GM12878 (cell line): ENCODE measurements around the gene TBX15. TPM values are rescaled to one million over a fixed set of nuclear protein-coding genes. Genes with fewer than 3 reads are reported as not detected.

Source experiments
- ATAC-seq: fragments of 200-7000 bp; cut with Tn5 transposase; 3 replicates; pipeline ENCODE4 v1.9.1; 2020; ENCODE audit warnings: mild to moderate bottlenecking, moderate library complexity
- BruUV-seq: library from RNA; stranded (reverse); fragments of 400-500 nt; replicated peaks from 2 replicates; lab custom pipeline; 2021; lab: Mats Ljungman, UMichigan
- CTCF ChIA-PET: fragments of 300-600 bp; sonication (Branson Sonifier 250); formaldehyde crosslinking; extraction: SDS; loops from one replicate; lab custom pipeline; 2021; ENCODE audit warnings: inconsistent platforms; lab: Yijun Ruan, JAX
- POLR2A ChIA-PET: fragments of 350-600 bp; formaldehyde crosslinking; extraction: SDS; loops from one replicate; lab custom pipeline; 2021; ENCODE audit warnings: inconsistent platforms; lab: Charles Lee
- RAD21 ChIA-PET: fragments of 300-600 bp; sonication (Branson Sonifier 250); formaldehyde crosslinking; loops from one replicate; lab custom pipeline; 2023; ENCODE audit warnings: antibody characterized with exemption; ENCODE audit not compliant: unreplicated experiment; lab: Charles Lee
- SMC1A ChIA-PET: fragments of 300-600 bp; sonication (Branson Sonifier 250); formaldehyde crosslinking; loops from one replicate; lab custom pipeline; 2023; ENCODE audit not compliant: unreplicated experiment, uncharacterized antibody; lab: Charles Lee
- DNase-seq: peaks from one replicate; pipeline ENCODE4 v3.0.0-alpha.2; 2011; ENCODE audit warnings: low read depth, low spot score
- FAIRE-seq: peaks from 3 replicates; lab custom pipeline; 2011; peaks lifted over from hg19 to GRCh38; lab: Jason Lieb, UNC
- H2AFZ ChIP-seq: 2 replicates; pipeline ENCODE4 v1.6.0; 2011; ENCODE audit warnings: low read depth, low read length, control low read depth; ENCODE audit not compliant: control insufficient read depth
- H3K27ac ChIP-seq: 2 replicates; pipeline ENCODE4 v1.5.1; 2011; ENCODE audit warnings: control low read depth; ENCODE audit not compliant: control insufficient read depth, insufficient read depth
- H3K27me3 ChIP-seq, 2 experiments: replicated peaks in 1 of 2; 2 replicates each; pipeline versions ENCODE4 v1.6.0 to v1.6.1; 2011; ENCODE audit warnings: low read length in 1 of 2; ENCODE audit not compliant: control insufficient read depth in 2 of 2, insufficient read depth in 2 of 2
- H3K36me3 ChIP-seq, 2 experiments: 2 replicates each; pipeline ENCODE4 v1.5.1; 2011; ENCODE audit warnings: low read length in 1 of 2; ENCODE audit not compliant: control insufficient read depth in 2 of 2, insufficient read depth in 2 of 2
- H3K4me1 ChIP-seq: 2 replicates; pipeline ENCODE4 v1.6.1; 2011; ENCODE audit warnings: mild to moderate bottlenecking, low read length, moderate library complexity, mixed read lengths; ENCODE audit not compliant: control insufficient read depth, insufficient read depth
- H3K4me2 ChIP-seq: 2 replicates; pipeline ENCODE4 v1.6.0; 2011; ENCODE audit warnings: control low read depth; ENCODE audit not compliant: control insufficient read depth, insufficient read depth
- H3K4me3 ChIP-seq: fragments of 200-600 bp; sonication (generic); 2 replicates; pipeline ENCODE4 v1.5.1; 2016
- H3K79me2 ChIP-seq: 2 replicates; pipeline ENCODE4 v1.6.0; 2011; ENCODE audit warnings: low read length; ENCODE audit not compliant: control insufficient read depth, insufficient read depth
- H3K9ac ChIP-seq: 2 replicates; pipeline ENCODE4 v1.8.0; 2011; ENCODE audit warnings: low read length, control low read depth, mixed read lengths; ENCODE audit not compliant: control insufficient read depth, insufficient read depth
- H3K9me3 ChIP-seq: replicated peaks from 3 replicates; pipeline ENCODE4 v1.5.1; 2011; ENCODE audit warnings: mild to moderate bottlenecking, low read length; ENCODE audit not compliant: control insufficient read depth, insufficient read depth
- H4K20me1 ChIP-seq: 2 replicates; pipeline ENCODE4 v1.6.0; 2011; ENCODE audit not compliant: control insufficient read depth, insufficient read depth
- ASH2L ChIP-seq: fragments of 300-600, 200-600 bp; sonication (generic); IDR thresholded peaks from 2 replicates; pipeline ENCODE4 v1.6.1; 2017; ENCODE audit warnings: low read depth, mild to moderate bottlenecking, borderline replicate concordance
- EED ChIP-seq: sonication (generic); IDR thresholded peaks from 2 replicates; pipeline ENCODE4 v1.6.1; 2016; ENCODE audit warnings: antibody characterized with exemption, low read depth
- LARP7 ChIP-seq: fragments of 450-650 bp; IDR thresholded peaks from 2 replicates; pipeline ENCODE4 v1.6.1; 2017; ENCODE audit warnings: mild to moderate bottlenecking
- SREBF1 ChIP-seq: IDR thresholded peaks from 2 replicates; pipeline ENCODE4 v1.6.1; 2012; ENCODE audit warnings: mild to moderate bottlenecking, low read length
- SUZ12 ChIP-seq: fragments of 200-600 bp; sonication (generic); IDR thresholded peaks from one replicate; pipeline ENCODE4 v1.6.1; 2018; ENCODE audit warnings: antibody characterized with exemption, mild to moderate bottlenecking; ENCODE audit not compliant: unreplicated experiment
- WGBS: methylation state at CpG from one replicate; pipeline ENCODE4 v1.1.6; 2016; ENCODE audit warnings: low lambda C conversion rate; ENCODE audit not compliant: insufficient replicate concordance, insufficient coverage; ENCODE audit errors: missing lambda C conversion rate; 5-methylcytosine and 5-hydroxymethylcytosine counted together
- in situ Hi-C: fragments of 300-500 bp; cut with MboI; formaldehyde crosslinking; loops from 9 replicates; pipeline ENCODE4 v1.14.3; 2018; ENCODE audit warnings: mixed read lengths
- intact Hi-C: fragments of 100-400 bp; cut with micrococcal nuclease; formaldehyde crosslinking; loops from one replicate; pipeline ENCODE4 v1.14.2; 2022; ENCODE audit not compliant: unreplicated experiment
- polyA plus RNA-seq, 11 experiments: library from polyadenylated mRNA; depleted of rRNA in 4 of 11; unstranded in 6 of 11; stranded (reverse) in 5 of 11; fragments of >200 nt; fragmentation: Nextera tagmentation in 4 of 11; fragmentation: Illumina TruSeq in 1 of 11; extraction: Ambion mirVana in 4 of 11; extraction: Trizol in 1 of 11; gene quantifications; 1 replicate in 1 of 11; 2 replicates in 10 of 11; pipeline versions ENCODE4 v1.2.1 to v1.2.3, GENCODE V29; 2011 to 2016; ENCODE audit warnings: inconsistent platforms in 2 of 11, missing spikeins in 2 of 11, low read depth in 1 of 11
- total RNA-seq, 4 experiments: library from RNA; depleted of rRNA in 3 of 4; stranded (reverse); fragments of >200 nt in 3 of 4; fragmentation: Illumina TruSeq in 1 of 4; extraction: Trizol in 1 of 4; gene quantifications; 2 replicates each; pipeline versions ENCODE4 v1.2.1 to v1.2.3, GENCODE V29; 2013 to 2021

The TBX15 gene
- total and polyA plus RNA-seq, 10 of the 15 experiments (the other 5 are each of a cell fraction or from before 2014, with no cell fraction given): 0.64 to 9.4 (median 0.99) TPM

- TF ChIP-seq SREBF1: no peak
- TF ChIP-seq ASH2L: no peak
- TF ChIP-seq EED: no peak
Observed at GRCh38 chr1:119007339-119007669, 19.2 kb upstream of the TBX15 start (continued).

DNA sequence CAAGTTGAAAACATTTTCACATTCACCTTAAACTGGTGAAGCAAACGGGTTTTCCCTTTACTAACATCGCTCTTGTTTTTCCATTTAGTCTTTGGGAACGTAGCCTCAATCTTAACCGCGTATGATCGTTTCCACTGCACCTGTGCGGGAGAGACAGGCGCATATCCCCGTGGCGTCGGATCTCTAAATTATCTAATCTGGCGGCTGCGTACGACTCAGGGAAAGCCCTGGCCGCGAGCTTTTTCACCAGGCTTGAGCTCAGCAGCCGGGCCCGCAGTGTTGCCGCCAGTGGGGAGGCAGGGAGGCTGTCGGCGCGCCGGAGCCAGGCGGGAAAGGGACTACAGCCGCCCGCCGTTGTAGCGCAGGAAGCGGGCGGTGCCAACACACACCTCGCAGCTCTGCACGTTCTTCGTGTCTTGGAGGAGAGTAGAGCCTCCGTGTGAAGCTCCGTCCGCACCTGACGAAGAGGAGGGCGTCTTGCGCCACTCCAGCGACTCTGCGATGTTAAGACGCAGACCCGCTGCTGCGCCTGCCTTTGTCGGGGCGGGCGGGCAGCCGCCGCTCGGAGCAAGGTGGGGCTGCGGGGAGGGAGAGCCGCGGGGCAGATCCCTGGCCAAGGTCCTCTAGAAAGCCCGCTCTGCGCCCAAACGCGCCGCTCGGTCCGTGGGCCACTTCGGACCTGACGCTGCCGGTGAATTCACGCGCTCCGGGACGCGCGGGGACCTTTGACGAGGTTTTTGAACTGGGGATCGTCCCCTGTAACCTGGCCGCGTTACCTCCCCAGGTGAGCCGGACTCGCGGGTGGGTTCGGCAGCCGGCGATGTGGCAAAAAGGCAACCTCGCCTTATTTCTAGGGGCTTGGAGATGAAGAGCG, 18.5 kb upstream of the TBX15 start:
- H3K27ac ChIP-seq: no peak overlapping the region
- 42% methylated on average over 67 of the region's 81 CpGs for WGBS
- no TSS peak for BruUV-seq
- CTCF ChIA-PET: interaction anchor here (1.3 kb wide), 1 partner anchor 10 kb away, joined by 3 read pairs; no protein-coding TSS in a partner anchor
- no peak overlapping the region for H2AFZ ChIP-seq
- SMC1A ChIA-PET: no interaction called here
- no peak for DNase-seq
- no peaks in the 10 kb centered on the region for H3K36me3 ChIP-seq
- peaks cover 4% of the 10 kb centered on the region; the same call in 1 of the 3 replicates for H3K9me3 ChIP-seq
- POLR2A ChIA-PET: no interaction called here
- H3K4me3 ChIP-seq: no peak overlapping the region
- H3K4me2 ChIP-seq: no peak overlapping the region
- peaks cover 13 to 15% of the 10 kb centered on the region in 2 experiments for H3K27me3 ChIP-seq
- H4K20me1 ChIP-seq: no peaks in the 10 kb centered on the region
- no peak overlapping the region for H3K9ac ChIP-seq
- FAIRE-seq: no peak
- no peaks in the 10 kb centered on the region; the same call in 1 of the 2 replicates for H3K4me1 ChIP-seq
- RAD21 ChIA-PET: no interaction called here
- intact Hi-C loops: loop anchor here (5.0 to 10.0 kb wide), 2 partner anchors 94 to 542 kb away; no protein-coding TSS in a partner anchor
- in situ Hi-C loops: no loop called here
- ATAC-seq: no peak
- TF ChIP-seq LARP7 (no peak), SUZ12 (peak; percentile 83)
- H3K79me2 ChIP-seq: no peaks in the 10 kb centered on the region
